ENCODE results near the gene ANKRD10.

The ANKRD10 gene

DNA sequence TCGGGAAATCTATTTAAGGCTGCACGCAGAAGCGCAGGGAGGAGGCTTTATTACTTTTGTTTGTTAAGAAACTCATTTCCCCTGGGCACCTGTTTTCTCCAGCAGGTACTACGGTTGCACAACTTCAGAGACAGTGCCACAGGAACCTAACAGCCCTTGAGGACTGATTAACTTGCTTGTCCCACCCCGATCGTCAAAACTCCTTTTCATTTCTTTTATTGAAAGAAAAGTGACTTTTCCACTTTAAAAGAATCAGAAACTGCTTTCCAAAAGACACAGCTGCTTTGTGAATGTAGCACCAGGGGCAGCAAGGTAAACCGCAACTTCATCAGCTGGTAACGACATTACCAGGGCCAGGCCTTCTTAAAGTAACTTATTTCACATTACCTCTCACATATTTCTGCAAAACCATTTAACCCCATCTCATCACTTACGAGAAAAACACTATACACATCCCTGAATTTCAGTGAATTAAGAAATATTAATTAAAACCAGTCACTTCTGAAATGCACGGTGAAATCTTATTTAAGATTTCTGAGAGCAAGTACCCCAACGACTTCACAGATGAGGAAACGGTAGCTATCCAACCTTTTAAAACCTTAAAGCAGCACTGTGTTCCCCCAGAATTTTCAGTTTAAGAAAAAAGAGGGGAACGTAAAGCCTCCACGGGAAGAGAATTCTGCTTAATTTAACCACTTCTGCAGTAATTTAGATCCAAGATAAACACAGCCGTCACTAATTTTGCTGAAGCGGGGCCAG is 1.4 kb downstream of the ANKRD10 start:
- peak overlapping the region; percentile 99 for H3K9ac ChIP-seq (ENCODE audit: low read length)
- H3K9me3 ChIP-seq (ENCODE audit: insufficient read depth, low read length): no peaks in the 10 kb centered on the region
- TF ChIP-seq, protein P1, sequence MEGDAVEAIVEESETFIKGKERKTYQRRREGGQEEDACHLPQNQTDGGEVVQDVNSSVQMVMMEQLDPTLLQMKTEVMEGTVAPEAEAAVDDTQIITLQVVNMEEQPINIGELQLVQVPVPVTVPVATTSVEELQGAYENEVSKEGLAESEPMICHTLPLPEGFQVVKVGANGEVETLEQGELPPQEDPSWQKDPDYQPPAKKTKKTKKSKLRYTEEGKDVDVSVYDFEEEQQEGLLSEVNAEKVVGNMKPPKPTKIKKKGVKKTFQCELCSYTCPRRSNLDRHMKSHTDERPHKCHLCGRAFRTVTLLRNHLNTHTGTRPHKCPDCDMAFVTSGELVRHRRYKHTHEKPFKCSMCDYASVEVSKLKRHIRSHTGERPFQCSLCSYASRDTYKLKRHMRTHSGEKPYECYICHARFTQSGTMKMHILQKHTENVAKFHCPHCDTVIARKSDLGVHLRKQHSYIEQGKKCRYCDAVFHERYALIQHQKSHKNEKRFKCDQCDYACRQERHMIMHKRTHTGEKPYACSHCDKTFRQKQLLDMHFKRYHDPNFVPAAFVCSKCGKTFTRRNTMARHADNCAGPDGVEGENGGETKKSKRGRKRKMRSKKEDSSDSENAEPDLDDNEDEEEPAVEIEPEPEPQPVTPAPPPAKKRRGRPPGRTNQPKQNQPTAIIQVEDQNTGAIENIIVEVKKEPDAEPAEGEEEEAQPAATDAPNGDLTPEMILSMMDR (IDR thresholded peaks at IDR 0.05; ENCODE audit: insufficient read depth, low read length, poor library complexity, severe bottlenecking): no peak
- no peak for TF ChIP-seq EZH2phosphoT487 (conservative IDR thresholded peaks at IDR 0.05; ENCODE audit: low read length)
- peaks cover 24% of the 10 kb centered on the region for H4K20me1 ChIP-seq (ENCODE audit: low read depth, low read length)
- peak overlapping the region; percentile 87 for H3K27ac ChIP-seq (ENCODE audit: low read depth, low read length)
- H3F3A ChIP-seq (ENCODE audit: insufficient read depth): peaks cover 11% of the 10 kb centered on the region
- peak overlapping the region; percentile 90 for H3K4me2 ChIP-seq (ENCODE audit: low read depth, low read length, poor library complexity, severe bottlenecking)
- H3K9me2 ChIP-seq (replicated peaks; ENCODE audit: insufficient read depth, low read length): no peaks in the 10 kb centered on the region
- peaks cover 8% of the 10 kb centered on the region for H3K36me3 ChIP-seq (ENCODE audit: low read length)
- peaks cover 61% of the 10 kb centered on the region for H3K79me2 ChIP-seq (ENCODE audit: insufficient read depth, low read length)
- peak overlapping the region; percentile 81 for H3K4me3 ChIP-seq (ENCODE audit: insufficient read depth, low read length, poor library complexity, severe bottlenecking)
- no peaks in the 10 kb centered on the region for H3K27me3 ChIP-seq (ENCODE audit: low read length)
- H2AFZ ChIP-seq (ENCODE audit: low read depth, low read length, severe bottlenecking): no peak overlapping the region

DNA sequence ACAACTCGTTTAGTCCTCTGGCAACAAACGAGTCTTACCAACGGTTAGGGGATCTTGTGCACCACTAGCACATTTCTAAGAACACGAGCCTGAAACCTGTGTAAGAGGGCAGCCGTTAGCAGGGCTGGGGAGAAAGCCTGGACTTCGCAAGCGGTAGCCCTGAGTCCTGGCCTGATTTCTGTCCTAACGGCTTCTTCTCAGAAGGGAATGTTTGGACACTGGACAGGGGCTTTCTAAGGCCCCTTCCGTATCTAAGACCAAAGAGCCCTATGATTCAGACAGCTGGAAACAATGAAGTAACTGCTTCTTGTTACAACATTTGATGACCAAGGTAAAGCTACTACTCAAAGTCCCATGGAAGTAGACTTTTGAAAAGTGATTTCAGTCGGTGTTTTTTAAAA is 2.2 kb downstream of the ANKRD10 start:
- H3K27me3 ChIP-seq (ENCODE audit: low read length): no peaks in the 10 kb centered on the region
- peaks cover 11% of the 10 kb centered on the region for H3F3A ChIP-seq (ENCODE audit: insufficient read depth)
- no peaks in the 10 kb centered on the region for H3K9me2 ChIP-seq (replicated peaks; ENCODE audit: insufficient read depth, low read length)
- no peaks in the 10 kb centered on the region for H3K9me3 ChIP-seq (ENCODE audit: insufficient read depth, low read length)
- H4K20me1 ChIP-seq (ENCODE audit: low read depth, low read length): peaks cover 25% of the 10 kb centered on the region
- no peak overlapping the region for H2AFZ ChIP-seq (ENCODE audit: low read depth, low read length, severe bottlenecking)
- H3K36me3 ChIP-seq (ENCODE audit: low read length): peaks cover 12% of the 10 kb centered on the region
- H3K4me2 ChIP-seq (ENCODE audit: low read depth, low read length, poor library complexity, severe bottlenecking): peak overlapping the region; percentile 90
- TF ChIP-seq, protein P1 (IDR thresholded peaks at IDR 0.05; ENCODE audit: insufficient read depth, low read length, poor library complexity, severe bottlenecking): no peak
- no peak for TF ChIP-seq EZH2phosphoT487 (conservative IDR thresholded peaks at IDR 0.05; ENCODE audit: low read length)
- H3K27ac ChIP-seq (ENCODE audit: low read depth, low read length): peak overlapping the region; percentile 87
- peaks cover 69% of the 10 kb centered on the region for H3K79me2 ChIP-seq (ENCODE audit: insufficient read depth, low read length)
- peak overlapping the region; percentile 81 for H3K4me3 ChIP-seq (ENCODE audit: insufficient read depth, low read length, poor library complexity, severe bottlenecking)
- H3K9ac ChIP-seq (ENCODE audit: low read length): peak overlapping the region; percentile 99

GRCh38 chr13:110911880-110912279 is 3.0 kb downstream of the ANKRD10 start:
- no peaks in the 10 kb centered on the region for H3K27me3 ChIP-seq (ENCODE audit: low read length)
- peaks cover 17% of the 10 kb centered on the region for H3K36me3 ChIP-seq (ENCODE audit: low read length)
- H3K27ac ChIP-seq (ENCODE audit: low read depth, low read length): no peak overlapping the region
- peaks cover 76% of the 10 kb centered on the region for H3K79me2 ChIP-seq (ENCODE audit: insufficient read depth, low read length)
- H2AFZ ChIP-seq (ENCODE audit: low read depth, low read length, severe bottlenecking): no peak overlapping the region
- no peaks in the 10 kb centered on the region for H3K9me2 ChIP-seq (replicated peaks; ENCODE audit: insufficient read depth, low read length)
- H3K4me3 ChIP-seq (ENCODE audit: insufficient read depth, low read length, poor library complexity, severe bottlenecking): no peak overlapping the region
- no peaks in the 10 kb centered on the region for H3K9me3 ChIP-seq (ENCODE audit: insufficient read depth, low read length)
- peaks cover 30% of the 10 kb centered on the region for H4K20me1 ChIP-seq (ENCODE audit: low read depth, low read length)
- H3K9ac ChIP-seq (ENCODE audit: low read length): no peak overlapping the region
- H3F3A ChIP-seq (ENCODE audit: insufficient read depth): peaks cover 11% of the 10 kb centered on the region
- peak overlapping the region; percentile 90 for H3K4me2 ChIP-seq (ENCODE audit: low read depth, low read length, poor library complexity, severe bottlenecking)
- no peak for TF ChIP-seq EZH2phosphoT487 (conservative IDR thresholded peaks at IDR 0.05; ENCODE audit: low read length)
- TF ChIP-seq, protein P1 (IDR thresholded peaks at IDR 0.05; ENCODE audit: insufficient read depth, low read length, poor library complexity, severe bottlenecking): no peak
